Panc1 (cell line): ENCODE measurements around the gene CDC45. TPM values are rescaled to one million over a fixed set of nuclear protein-coding genes. Genes with fewer than 3 reads are reported as not detected.

Source experiments
- ATAC-seq: fragments of 200-7000 bp; cut with Tn5 transposase; 2 replicates; pipeline ENCODE4 v1.9.1; 2020; ENCODE audit warnings: mild to moderate bottlenecking, moderate library complexity
- BruUV-seq: library from RNA; stranded (reverse); fragments of 400-500 nt; replicated peaks from 2 replicates; lab custom pipeline; 2021; lab: Mats Ljungman, UMichigan
- CTCF ChIA-PET: fragments of 300-600 bp; sonication (Branson Sonifier 250); formaldehyde crosslinking; loops from one replicate; lab custom pipeline; 2022; ENCODE audit warnings: antibody characterized with exemption; lab: Charles Lee
- POLR2A ChIA-PET: fragments of 300-600 bp; sonication (Branson Sonifier 250); formaldehyde crosslinking; loops from one replicate; lab custom pipeline; 2022; ENCODE audit warnings: antibody characterized with exemption; lab: Charles Lee
- DNase-seq: peaks from one replicate; pipeline ENCODE4 v3.0.0-alpha.2; 2010; ENCODE audit warnings: low read depth, low spot score
- H3K27ac ChIP-seq: 2 replicates; pipeline ENCODE4 v1.5.1; 2011; ENCODE audit warnings: mild to moderate bottlenecking, low read length, inconsistent platforms
- H3K27me3 ChIP-seq: fragments of 200-500 bp; sonication (Bioruptor generic); 2 replicates; pipeline ENCODE4 v1.6.0; 2014; ENCODE audit warnings: low read length, inconsistent platforms; ENCODE audit not compliant: control insufficient read depth, insufficient read depth
- H3K36me3 ChIP-seq: fragments of 200-500 bp; sonication (Bioruptor generic); 2 replicates; pipeline ENCODE4 v1.5.1; 2014; ENCODE audit warnings: inconsistent platforms, mild to moderate bottlenecking, low read length, moderate library complexity; ENCODE audit not compliant: control insufficient read depth, insufficient read depth
- H3K4me1 ChIP-seq: 2 replicates; pipeline ENCODE4 v1.5.1; 2011; ENCODE audit warnings: inconsistent platforms, mild to moderate bottlenecking, low read length, moderate library complexity; ENCODE audit not compliant: control insufficient read depth, insufficient read depth
- H3K4me3 ChIP-seq, 2 experiments: 2 replicates each; pipeline ENCODE4 v1.5.1; 2011 to 2012; ENCODE audit warnings: low read depth in 2 of 2, low read length in 2 of 2, mild to moderate bottlenecking in 2 of 2, inconsistent platforms in 1 of 2, moderate library complexity in 1 of 2
- H3K9me3 ChIP-seq: fragments of 200-500 bp; sonication (Bioruptor generic); 2 replicates; pipeline ENCODE4 v1.5.1; 2014; ENCODE audit warnings: low read depth, mild to moderate bottlenecking, inconsistent platforms, low read length, moderate library complexity; ENCODE audit not compliant: control insufficient read depth, insufficient read depth
- POLR2AphosphoS5 ChIP-seq: IDR thresholded peaks from 2 replicates; pipeline ENCODE4 v1.6.1; 2012; ENCODE audit warnings: mild to moderate bottlenecking, low read depth, low read length, moderate library complexity
- SIN3A ChIP-seq: IDR thresholded peaks from 2 replicates; pipeline ENCODE4 v1.6.1; 2012; ENCODE audit warnings: low read depth, mild to moderate bottlenecking, low read length, moderate library complexity, borderline replicate concordance; ENCODE audit not compliant: insufficient read depth
- TCF7L2 ChIP-seq: IDR thresholded peaks from 2 replicates; pipeline ENCODE4 v1.6.1; 2011; ENCODE audit warnings: mild to moderate bottlenecking, low read depth, low read length, inconsistent platforms
- in situ Hi-C: cut with HindIII; loops from 2 replicates; pipeline ENCODE4 v1.10.0; 2016; ENCODE audit warnings: low sequenced_read_pairs, low pct_unique_long_range_greater_than_20kb
- intact Hi-C: fragments of 100-400 bp; cut with micrococcal nuclease; formaldehyde crosslinking; loops from one replicate; pipeline ENCODE4 v1.10.0; 2022; ENCODE audit not compliant: unreplicated experiment
- total RNA-seq: library from RNA; stranded (reverse); gene quantifications from one replicate; pipeline ENCODE4 v1.2.1, GENCODE V29; 2021; ENCODE audit not compliant: unreplicated experiment
- TF ChIP-seq, protein P1 (sequence below): fragments of 450-650 bp; IDR thresholded peaks from 2 replicates; pipeline ENCODE4 v1.5.1; 2017; ENCODE audit warnings: mild to moderate bottlenecking
- TF ChIP-seq, protein P2 (sequence below), 2 experiments: IDR thresholded peaks; 2 replicates each; pipeline ENCODE4 v1.6.1; 2011 to 2012; ENCODE audit warnings: low read depth in 2 of 2, control low read depth in 1 of 2, low read length in 1 of 2, mild to moderate bottlenecking in 1 of 2, moderate library complexity in 1 of 2; ENCODE audit not compliant: insufficient read depth in 1 of 2

The CDC45 gene
- total RNA-seq, 1 experiment from 2014 or later: 26.1 TPM

DNA sequence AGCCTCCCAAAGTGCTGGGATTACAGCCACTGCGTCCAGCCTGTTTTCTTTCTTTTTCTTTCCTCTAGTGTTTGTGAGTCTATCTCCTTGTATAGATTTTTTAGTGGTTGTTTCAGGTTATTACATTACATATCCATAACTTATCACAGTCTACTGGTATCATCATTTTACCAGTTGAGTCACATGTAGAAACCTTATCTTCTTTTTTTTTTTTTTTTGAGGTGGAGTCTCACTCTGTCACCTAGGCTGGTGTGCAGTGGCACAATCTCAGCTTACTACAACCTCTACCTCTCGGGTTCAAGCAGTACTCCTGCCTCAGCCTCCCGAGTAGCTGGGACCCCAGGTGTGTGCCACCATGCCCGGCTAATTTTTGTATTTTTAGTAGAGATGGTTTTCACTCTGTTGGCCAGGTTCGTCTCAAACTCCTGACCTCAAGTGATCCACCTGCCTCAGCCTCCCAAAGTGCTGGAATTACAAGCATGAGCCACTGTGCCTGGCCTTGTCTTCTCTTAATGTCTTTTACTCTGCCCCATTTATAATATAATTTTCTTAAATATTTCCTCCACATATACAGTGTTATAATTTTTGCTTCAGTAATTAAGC is 11.0 kb downstream of the CDC45 start:
- Histone ChIP-seq H3K27me3 (no peaks in the 10 kb centered on the region), H3K27ac (no peak overlapping the region), H3K4me1 (no peaks in the 10 kb centered on the region), H3K36me3 (peaks cover 2% of the 10 kb centered on the region), H3K9me3 (no peaks in the 10 kb centered on the region), H3K4me3 (no peak overlapping the region)
- ChIA-PET POLR2A (no interaction called here), CTCF (no interaction called here)
- BruUV-seq: no TSS peak
- in situ Hi-C loops: no loop called here
- ATAC-seq (no peak), DNase-seq (no peak)
- intact Hi-C loops: no loop called here
- TF ChIP-seq POLR2AphosphoS5 (no peak), SIN3A (no peak), TCF7L2 (no peak)
- TF ChIP-seq, protein P1, sequence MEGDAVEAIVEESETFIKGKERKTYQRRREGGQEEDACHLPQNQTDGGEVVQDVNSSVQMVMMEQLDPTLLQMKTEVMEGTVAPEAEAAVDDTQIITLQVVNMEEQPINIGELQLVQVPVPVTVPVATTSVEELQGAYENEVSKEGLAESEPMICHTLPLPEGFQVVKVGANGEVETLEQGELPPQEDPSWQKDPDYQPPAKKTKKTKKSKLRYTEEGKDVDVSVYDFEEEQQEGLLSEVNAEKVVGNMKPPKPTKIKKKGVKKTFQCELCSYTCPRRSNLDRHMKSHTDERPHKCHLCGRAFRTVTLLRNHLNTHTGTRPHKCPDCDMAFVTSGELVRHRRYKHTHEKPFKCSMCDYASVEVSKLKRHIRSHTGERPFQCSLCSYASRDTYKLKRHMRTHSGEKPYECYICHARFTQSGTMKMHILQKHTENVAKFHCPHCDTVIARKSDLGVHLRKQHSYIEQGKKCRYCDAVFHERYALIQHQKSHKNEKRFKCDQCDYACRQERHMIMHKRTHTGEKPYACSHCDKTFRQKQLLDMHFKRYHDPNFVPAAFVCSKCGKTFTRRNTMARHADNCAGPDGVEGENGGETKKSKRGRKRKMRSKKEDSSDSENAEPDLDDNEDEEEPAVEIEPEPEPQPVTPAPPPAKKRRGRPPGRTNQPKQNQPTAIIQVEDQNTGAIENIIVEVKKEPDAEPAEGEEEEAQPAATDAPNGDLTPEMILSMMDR: no peak
- TF ChIP-seq, protein P2, sequence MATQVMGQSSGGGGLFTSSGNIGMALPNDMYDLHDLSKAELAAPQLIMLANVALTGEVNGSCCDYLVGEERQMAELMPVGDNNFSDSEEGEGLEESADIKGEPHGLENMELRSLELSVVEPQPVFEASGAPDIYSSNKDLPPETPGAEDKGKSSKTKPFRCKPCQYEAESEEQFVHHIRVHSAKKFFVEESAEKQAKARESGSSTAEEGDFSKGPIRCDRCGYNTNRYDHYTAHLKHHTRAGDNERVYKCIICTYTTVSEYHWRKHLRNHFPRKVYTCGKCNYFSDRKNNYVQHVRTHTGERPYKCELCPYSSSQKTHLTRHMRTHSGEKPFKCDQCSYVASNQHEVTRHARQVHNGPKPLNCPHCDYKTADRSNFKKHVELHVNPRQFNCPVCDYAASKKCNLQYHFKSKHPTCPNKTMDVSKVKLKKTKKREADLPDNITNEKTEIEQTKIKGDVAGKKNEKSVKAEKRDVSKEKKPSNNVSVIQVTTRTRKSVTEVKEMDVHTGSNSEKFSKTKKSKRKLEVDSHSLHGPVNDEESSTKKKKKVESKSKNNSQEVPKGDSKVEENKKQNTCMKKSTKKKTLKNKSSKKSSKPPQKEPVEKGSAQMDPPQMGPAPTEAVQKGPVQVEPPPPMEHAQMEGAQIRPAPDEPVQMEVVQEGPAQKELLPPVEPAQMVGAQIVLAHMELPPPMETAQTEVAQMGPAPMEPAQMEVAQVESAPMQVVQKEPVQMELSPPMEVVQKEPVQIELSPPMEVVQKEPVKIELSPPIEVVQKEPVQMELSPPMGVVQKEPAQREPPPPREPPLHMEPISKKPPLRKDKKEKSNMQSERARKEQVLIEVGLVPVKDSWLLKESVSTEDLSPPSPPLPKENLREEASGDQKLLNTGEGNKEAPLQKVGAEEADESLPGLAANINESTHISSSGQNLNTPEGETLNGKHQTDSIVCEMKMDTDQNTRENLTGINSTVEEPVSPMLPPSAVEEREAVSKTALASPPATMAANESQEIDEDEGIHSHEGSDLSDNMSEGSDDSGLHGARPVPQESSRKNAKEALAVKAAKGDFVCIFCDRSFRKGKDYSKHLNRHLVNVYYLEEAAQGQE (IDR thresholded peaks at IDR 0.05; ENCODE audit: insufficient read depth in 1 of 2, low read depth in 2 of 2, low read length in 1 of 2): no peak

DNA sequence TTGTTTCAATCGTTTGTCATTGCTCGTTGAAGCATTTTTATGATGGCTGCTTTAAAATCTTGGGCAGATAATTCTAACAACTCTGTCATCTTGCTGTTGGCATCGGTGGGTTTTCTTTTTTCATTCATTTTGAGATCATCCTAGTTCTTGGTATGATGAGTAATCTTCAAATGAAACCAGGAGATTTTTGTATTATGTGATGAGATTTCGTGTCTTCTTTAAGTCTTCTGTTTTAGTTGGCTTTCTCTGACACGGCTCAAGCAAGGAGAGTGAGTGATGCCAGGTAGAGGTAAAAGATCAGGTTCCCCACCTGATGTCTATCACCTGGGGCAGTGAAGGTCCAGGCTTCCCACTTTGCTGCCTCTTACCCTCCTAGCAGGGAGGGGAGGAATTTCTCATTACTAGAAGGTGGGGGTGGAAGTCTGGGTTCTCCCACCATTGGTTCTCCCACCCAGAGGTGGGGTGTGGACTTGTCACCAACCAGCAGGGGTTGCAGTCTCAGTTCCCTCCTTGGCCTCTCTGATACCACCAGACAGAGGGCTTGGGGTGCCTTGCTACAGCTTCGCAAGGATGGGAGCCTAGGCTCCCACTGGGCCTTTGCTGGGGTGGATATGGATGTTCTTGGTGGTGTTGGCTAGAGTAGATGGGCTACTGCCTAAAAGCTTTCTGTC is 12.9 kb downstream of the CDC45 start:
- Histone ChIP-seq H3K36me3 (peaks cover 2% of the 10 kb centered on the region), H3K4me1 (no peaks in the 10 kb centered on the region), H3K27me3 (no peaks in the 10 kb centered on the region), H3K9me3 (no peaks in the 10 kb centered on the region), H3K4me3 (no peak overlapping the region), H3K27ac (no peak overlapping the region)
- CTCF ChIA-PET: no interaction called here
- POLR2A ChIA-PET: no interaction called here
- in situ Hi-C loops: no loop called here
- BruUV-seq: no TSS peak
- TF ChIP-seq POLR2AphosphoS5 (no peak), SIN3A (no peak), TCF7L2 (no peak)
- TF ChIP-seq, protein P1: no peak
- TF ChIP-seq, protein P2 (IDR thresholded peaks at IDR 0.05; ENCODE audit: insufficient read depth in 1 of 2, low read depth in 2 of 2, low read length in 1 of 2): no peak
- intact Hi-C loops: no loop called here
- ATAC-seq (no peak), DNase-seq (no peak)
